Breast epithelium (tissue), 3 donors: ENCODE data around the gene SAMM50.

Experiments used
- CTCF ChIP-seq, 3 donors: fragments of 450-650 bp; IDR thresholded peaks; one replicate each; pipeline ENCODE4 v1.5.1; 2016 to 2017; ENCODE audit warnings: antibody characterized with exemption in 3 of 3, mild to moderate bottlenecking in 3 of 3, moderate library complexity in 3 of 3
- POLR2A ChIP-seq: fragments of 450-650 bp; IDR thresholded peaks from one replicate; pipeline ENCODE4 v1.6.1; 2016; ENCODE audit warnings: antibody characterized with exemption, mild to moderate bottlenecking, moderate library complexity
- POLR2AphosphoS5 ChIP-seq, 3 donors: sonication (generic); formaldehyde crosslinking; IDR thresholded peaks; one replicate each; pipeline ENCODE4 v1.6.1; 2017; ENCODE audit warnings: antibody characterized with exemption in 3 of 3

GRCh38 chr22:43968614-43969013 is 13.4 kb downstream of the SAMM50 start:
- TF ChIP-seq CTCF (IDR thresholded peaks at IDR 0.05): no peak
- no peak for TF ChIP-seq POLR2AphosphoS5 (IDR thresholded peaks at IDR 0.05)
- no peak for TF ChIP-seq POLR2A
